ENCODE results near the gene RPE.

GRCh38 chr2:210022824-210023223, 20.4 kb downstream of the RPE start:
- TF ChIP-seq EP300 (IDR thresholded peaks at IDR 0.05), result no peak
- TF ChIP-seq CTCF (IDR thresholded peaks at IDR 0.05), result no peak
